ENCODE data around the gene STOML1. TPM values are rescaled to one million over a fixed set of nuclear protein-coding genes. Genes with fewer than 3 reads are reported as not detected.

The STOML1 gene
- total RNA-seq, 4 donors from 2014 or later: 15.2 to 28.8 (median 16.9) TPM

GRCh38 chr15:74035121-74036017, 43.3 kb upstream of the STOML1 start:
- Histone ChIP-seq H3K36me3 (peaks cover 0 to 35% of the 10 kb centered on the region in 2 donors), H3K27ac (no peak overlapping the region), H3K27me3 (no peaks in the 10 kb centered on the region), H3K9me3 (no peaks in the 10 kb centered on the region), H3K4me1 (peaks cover 0 to 4% of the 10 kb centered on the region in 2 donors), H3K4me3 (no peak overlapping the region)
- in situ Hi-C loops (cut with MboI; ENCODE audit: low sequenced_read_pairs in 4 of 4): no loop called here
- no peak for ATAC-seq
- no peak for DNase-seq
- intact Hi-C loops (cut with DNase I; ENCODE audit: low total_unique reads): no loop called here
- TF ChIP-seq POLR2A (IDR thresholded peaks at IDR 0.05): no peak
- TF ChIP-seq CTCF (IDR thresholded peaks at IDR 0.05 in 4 of 5, conservative IDR thresholded peaks at IDR 0.05 in 1 of 5): no peak

- DNase-seq (no peak), ATAC-seq (no peak)
- H3K4me1 ChIP-seq: no peaks in the 10 kb centered on the region
- in situ Hi-C loops (cut with MboI; ENCODE audit: low sequenced_read_pairs in 4 of 4) (no loop called here), intact Hi-C loops (cut with DNase I; ENCODE audit: low total_unique reads) (no loop called here)
- peaks cover 0 to 35% of the 10 kb centered on the region in 2 donors for H3K36me3 ChIP-seq
- no peak for TF ChIP-seq POLR2A (IDR thresholded peaks at IDR 0.05)
- no peak for TF ChIP-seq CTCF (IDR thresholded peaks at IDR 0.05 in 4 of 5, conservative IDR thresholded peaks at IDR 0.05 in 1 of 5)
- no peak overlapping the region for H3K4me3 ChIP-seq
- H3K27ac ChIP-seq: no peak overlapping the region
- H3K27me3 ChIP-seq: no peaks in the 10 kb centered on the region
- H3K9me3 ChIP-seq: no peaks in the 10 kb centered on the region
Measured at GRCh38 chr15:74034206-74034755, 42.2 kb upstream of the STOML1 start.

GRCh38 chr15:74032606-74033561, 40.8 kb upstream of the STOML1 start:
- in situ Hi-C loops (cut with MboI; ENCODE audit: low sequenced_read_pairs in 4 of 4): no loop called here
- intact Hi-C loops (cut with DNase I; ENCODE audit: low total_unique reads): no loop called here

More at GRCh38 chr15:74032606-74033561, 40.8 kb upstream of the STOML1 start:
- ATAC-seq (no peak), DNase-seq (no peak)
- H3K4me1 ChIP-seq: no peaks in the 10 kb centered on the region
- H3K27ac ChIP-seq: no peak overlapping the region
- TF ChIP-seq POLR2A (IDR thresholded peaks at IDR 0.05) (no peak), CTCF (IDR thresholded peaks at IDR 0.05 in 4 of 5, conservative IDR thresholded peaks at IDR 0.05 in 1 of 5) (no peak)
- no peaks in the 10 kb centered on the region for H3K9me3 ChIP-seq
- peaks cover 0 to 39% of the 10 kb centered on the region in 2 donors for H3K36me3 ChIP-seq
- H3K27me3 ChIP-seq: no peaks in the 10 kb centered on the region
- no peak overlapping the region for H3K4me3 ChIP-seq

Data from gastrocnemius medialis (tissue), 4 donors.